Parathyroid adenoma (tissue), 2 donors: ENCODE data around the gene MAD1L1.

Experiments used
- H2AFZ ChIP-seq: fragments of 300-600 bp; sonication (generic); one replicate; pipeline ENCODE4 v1.7.0; 2017; ENCODE audit warnings: antibody characterized with exemption, mild to moderate bottlenecking
- H3K27ac ChIP-seq: fragments of 300-600 bp; sonication (generic); one replicate; pipeline ENCODE4 v1.7.0; 2017
- H3K27me3 ChIP-seq: fragments of 300-600 bp; sonication (generic); one replicate; pipeline ENCODE4 v1.7.0; 2017; ENCODE audit warnings: low read length; ENCODE audit not compliant: control insufficient read depth, insufficient read depth
- H3K36me3 ChIP-seq: fragments of 300-600 bp; sonication (generic); one replicate; pipeline ENCODE4 v1.7.0; 2017; ENCODE audit warnings: low read length; ENCODE audit not compliant: control insufficient read depth, insufficient read depth
- H3K4me1 ChIP-seq: fragments of 300-600 bp; sonication (generic); one replicate; pipeline ENCODE4 v1.7.0; 2017; ENCODE audit warnings: control low read depth
- H3K4me2 ChIP-seq: fragments of 300-600 bp; sonication (generic); one replicate; pipeline ENCODE4 v1.7.0; 2017; ENCODE audit warnings: low read length
- H3K4me3 ChIP-seq: fragments of 300-600 bp; sonication (generic); one replicate; pipeline ENCODE4 v1.7.0; 2017; ENCODE audit warnings: low read depth, low read length
- H3K79me2 ChIP-seq: fragments of 300-600 bp; sonication (generic); one replicate; pipeline ENCODE4 v1.7.0; 2017; ENCODE audit warnings: control low read depth
- H3K9ac ChIP-seq: fragments of 300-600 bp; sonication (generic); one replicate; pipeline ENCODE4 v1.7.0; 2017; ENCODE audit warnings: mild to moderate bottlenecking
- H3K9me3 ChIP-seq: fragments of 300-600 bp; sonication (generic); one replicate; pipeline ENCODE4 v1.7.0; 2017; ENCODE audit warnings: low read length; ENCODE audit not compliant: control insufficient read depth
- TF ChIP-seq, protein P1 (sequence below): fragments of 300-600 bp; sonication (generic); IDR thresholded peaks from one replicate; pipeline ENCODE4 v1.7.0; 2017; ENCODE audit warnings: antibody characterized with exemption, mild to moderate bottlenecking
- donor health status: primary hyperparathyroidism.

The MAD1L1 gene

GRCh38 chr7:1906087-1906830 lies 326.5 kb downstream of the MAD1L1 start:
- H3K9me3 ChIP-seq, result no peaks in the 10 kb centered on the region
- H3K4me3 ChIP-seq, result no peak overlapping the region
- H2AFZ ChIP-seq, result no peak overlapping the region
- H3K4me2 ChIP-seq, result no peak overlapping the region
- TF ChIP-seq, protein P1, sequence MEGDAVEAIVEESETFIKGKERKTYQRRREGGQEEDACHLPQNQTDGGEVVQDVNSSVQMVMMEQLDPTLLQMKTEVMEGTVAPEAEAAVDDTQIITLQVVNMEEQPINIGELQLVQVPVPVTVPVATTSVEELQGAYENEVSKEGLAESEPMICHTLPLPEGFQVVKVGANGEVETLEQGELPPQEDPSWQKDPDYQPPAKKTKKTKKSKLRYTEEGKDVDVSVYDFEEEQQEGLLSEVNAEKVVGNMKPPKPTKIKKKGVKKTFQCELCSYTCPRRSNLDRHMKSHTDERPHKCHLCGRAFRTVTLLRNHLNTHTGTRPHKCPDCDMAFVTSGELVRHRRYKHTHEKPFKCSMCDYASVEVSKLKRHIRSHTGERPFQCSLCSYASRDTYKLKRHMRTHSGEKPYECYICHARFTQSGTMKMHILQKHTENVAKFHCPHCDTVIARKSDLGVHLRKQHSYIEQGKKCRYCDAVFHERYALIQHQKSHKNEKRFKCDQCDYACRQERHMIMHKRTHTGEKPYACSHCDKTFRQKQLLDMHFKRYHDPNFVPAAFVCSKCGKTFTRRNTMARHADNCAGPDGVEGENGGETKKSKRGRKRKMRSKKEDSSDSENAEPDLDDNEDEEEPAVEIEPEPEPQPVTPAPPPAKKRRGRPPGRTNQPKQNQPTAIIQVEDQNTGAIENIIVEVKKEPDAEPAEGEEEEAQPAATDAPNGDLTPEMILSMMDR, result no peak
- H3K27ac ChIP-seq, result no peak overlapping the region
- H3K27me3 ChIP-seq, result no peaks in the 10 kb centered on the region
- no peaks in the 10 kb centered on the region for H3K36me3 ChIP-seq
- no peak overlapping the region for H3K9ac ChIP-seq
- no peaks in the 10 kb centered on the region for H3K79me2 ChIP-seq
- no peaks in the 10 kb centered on the region for H3K4me1 ChIP-seq

DNA sequence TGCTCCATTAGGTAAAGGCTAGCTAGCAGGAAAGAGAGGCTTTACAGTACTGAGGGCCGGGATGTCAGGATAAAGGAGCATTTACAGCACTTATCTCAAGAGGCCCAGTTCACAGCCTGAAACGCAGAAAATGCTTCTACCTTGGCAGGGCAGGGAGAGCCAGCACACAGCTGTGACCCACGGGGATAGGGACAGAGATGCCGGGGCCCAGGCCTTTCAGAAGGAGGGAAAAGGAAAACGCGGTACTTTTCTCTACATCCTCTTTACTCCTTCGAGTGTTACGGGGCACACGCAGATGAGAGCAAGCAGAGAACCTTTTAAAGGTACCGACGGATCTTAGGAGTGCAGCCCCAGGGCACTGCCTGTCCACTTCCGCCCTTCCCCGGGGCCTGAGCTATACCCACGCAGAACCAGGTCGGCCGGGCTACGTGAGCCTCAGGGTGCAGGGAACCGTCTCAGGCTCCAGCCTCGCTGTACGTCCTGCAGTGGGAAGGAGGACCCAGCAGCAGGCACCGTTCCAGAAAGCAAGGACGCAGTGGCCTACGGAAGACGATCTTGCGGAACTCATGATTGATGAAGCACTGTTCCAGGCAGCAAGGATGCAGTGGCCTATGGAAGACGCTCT lies 330.4 kb downstream of the MAD1L1 start:
- Histone ChIP-seq H3K9ac (no peak overlapping the region), H3K9me3 (no peaks in the 10 kb centered on the region), H2AFZ (no peak overlapping the region), H3K27ac (no peak overlapping the region), H3K4me3 (no peak overlapping the region), H3K4me1 (no peaks in the 10 kb centered on the region), H3K79me2 (no peaks in the 10 kb centered on the region), H3K4me2 (no peak overlapping the region), H3K27me3 (no peaks in the 10 kb centered on the region), H3K36me3 (no peaks in the 10 kb centered on the region)
- TF ChIP-seq, protein P1, result no peak

GRCh38 chr7:1901431-1902210 lies 331.1 kb downstream of the MAD1L1 start:
- Histone ChIP-seq H3K4me3 (no peak overlapping the region), H3K4me2 (no peak overlapping the region), H3K9me3 (no peaks in the 10 kb centered on the region), H3K27me3 (no peaks in the 10 kb centered on the region), H2AFZ (no peak overlapping the region), H3K4me1 (no peaks in the 10 kb centered on the region), H3K79me2 (no peaks in the 10 kb centered on the region), H3K36me3 (no peaks in the 10 kb centered on the region), H3K27ac (no peak overlapping the region), H3K9ac (no peak overlapping the region)
- TF ChIP-seq, protein P1, result no peak

- Histone ChIP-seq H3K36me3 (no peaks in the 10 kb centered on the region), H2AFZ (no peak overlapping the region), H3K4me2 (no peak overlapping the region), H3K9me3 (no peaks in the 10 kb centered on the region), H3K27me3 (no peaks in the 10 kb centered on the region), H3K79me2 (no peaks in the 10 kb centered on the region), H3K4me3 (no peak overlapping the region), H3K4me1 (no peaks in the 10 kb centered on the region), H3K9ac (no peak overlapping the region), H3K27ac (no peak overlapping the region)
- TF ChIP-seq, protein P1, result no peak
Observed at GRCh38 chr7:1900847-1901246, 331.9 kb downstream of the MAD1L1 start.
